GM18867 (cell line): ENCODE data around the gene NUDCD2.

Experiments used
- ATAC-seq: cut with Tn5 transposase; IDR thresholded peaks from one replicate; pipeline ENCODE4 v1.9.1; 2021; ENCODE audit warnings: mild to moderate bottlenecking, moderate library complexity; ENCODE audit not compliant: unreplicated experiment

Gene NUDCD2, protein sequence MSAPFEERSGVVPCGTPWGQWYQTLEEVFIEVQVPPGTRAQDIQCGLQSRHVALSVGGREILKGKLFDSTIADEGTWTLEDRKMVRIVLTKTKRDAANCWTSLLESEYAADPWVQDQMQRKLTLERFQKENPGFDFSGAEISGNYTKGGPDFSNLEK

DNA sequence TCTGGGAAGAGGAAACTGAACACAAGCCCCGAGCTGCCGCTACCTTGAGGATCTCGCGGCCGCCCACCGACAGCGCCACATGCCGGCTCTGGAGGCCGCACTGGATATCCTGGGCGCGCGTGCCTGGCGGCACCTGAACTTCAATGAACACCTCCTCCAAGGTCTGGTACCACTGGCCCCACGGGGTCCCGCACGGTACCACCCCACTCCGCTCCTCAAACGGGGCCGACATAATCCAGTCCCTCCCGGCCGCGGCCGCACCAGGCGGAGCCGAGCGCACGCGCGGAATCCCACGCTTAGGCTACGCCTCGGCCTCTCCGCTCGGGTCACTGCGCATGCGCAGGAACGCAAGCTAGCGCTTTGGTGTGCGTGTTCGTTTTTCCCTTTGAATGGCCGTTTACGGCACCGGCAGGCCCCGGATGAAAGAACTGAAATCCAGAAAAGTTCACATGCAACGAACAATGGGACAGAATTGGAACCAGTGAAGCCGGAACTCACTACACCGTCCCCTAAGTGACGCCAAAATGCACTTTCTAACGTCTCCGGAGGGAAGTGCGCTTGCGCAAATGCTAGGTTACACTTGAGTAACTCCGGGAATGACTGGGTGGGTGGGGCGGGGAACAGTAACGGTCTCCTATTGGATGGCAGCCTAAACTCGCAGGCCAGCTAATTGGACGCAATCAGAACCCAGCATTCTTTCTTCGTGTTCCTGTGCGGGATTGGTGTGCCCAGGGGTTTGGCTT is at the start of gene NUDCD2:
TSS of gene NUDCD2 (minus strand) at position 284 of the 743 bp plus-strand sequence. CDS start at position 232, 52 bp downstream.
- ATAC-seq = peak; percentile 79

DNA sequence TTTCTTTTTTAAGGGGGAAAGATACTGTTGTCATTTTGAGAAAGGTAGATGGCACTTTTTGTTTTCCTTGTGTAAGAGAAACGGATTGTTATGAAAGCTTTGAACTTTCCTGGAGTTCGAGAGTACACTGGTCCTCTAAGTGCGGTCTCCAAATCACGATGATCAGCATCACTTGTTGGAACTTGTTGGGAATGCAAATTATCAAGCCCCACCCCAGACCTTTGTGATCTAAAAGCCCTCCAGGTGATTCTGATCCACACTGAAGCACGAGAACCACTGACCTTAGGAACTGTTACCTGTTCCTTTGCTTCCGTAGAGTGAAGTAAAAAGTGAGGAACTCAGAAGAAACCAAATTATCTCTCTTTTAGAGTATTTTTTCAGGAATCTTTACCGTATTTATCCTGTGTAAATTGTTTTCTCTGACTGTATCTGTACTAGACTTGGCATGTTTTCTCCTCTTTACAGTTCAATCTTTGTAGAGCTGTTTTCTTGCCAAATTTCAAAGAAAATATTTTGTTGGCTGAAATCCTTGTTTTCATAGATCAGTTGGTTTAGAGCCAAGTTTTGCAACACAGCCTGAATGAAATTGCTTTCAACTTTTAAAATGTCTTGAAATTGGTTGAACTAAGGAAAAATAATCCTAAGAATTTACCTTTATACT is 49.5 kb upstream of the NUDCD2 start:
- no peak for ATAC-seq

DNA sequence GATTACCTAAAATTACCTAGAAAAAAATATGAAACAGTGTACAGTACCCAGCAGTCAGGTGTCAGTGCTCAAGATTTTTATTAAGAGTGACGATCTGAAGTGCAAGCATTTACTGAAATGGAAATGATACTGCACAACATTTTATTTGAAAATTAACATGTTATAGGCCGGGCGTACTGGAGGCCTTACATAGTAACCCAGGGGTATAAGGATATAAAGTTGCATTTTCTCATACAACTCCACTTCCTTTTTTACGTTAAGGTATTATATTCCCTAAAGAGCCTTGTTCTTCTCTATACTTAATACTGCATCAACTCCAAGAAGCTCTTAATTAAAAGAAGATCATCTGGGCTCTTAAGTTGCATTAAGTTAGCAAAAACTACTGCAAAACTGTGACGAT is 48.9 kb upstream of the NUDCD2 start:
- ATAC-seq = no peak

DNA sequence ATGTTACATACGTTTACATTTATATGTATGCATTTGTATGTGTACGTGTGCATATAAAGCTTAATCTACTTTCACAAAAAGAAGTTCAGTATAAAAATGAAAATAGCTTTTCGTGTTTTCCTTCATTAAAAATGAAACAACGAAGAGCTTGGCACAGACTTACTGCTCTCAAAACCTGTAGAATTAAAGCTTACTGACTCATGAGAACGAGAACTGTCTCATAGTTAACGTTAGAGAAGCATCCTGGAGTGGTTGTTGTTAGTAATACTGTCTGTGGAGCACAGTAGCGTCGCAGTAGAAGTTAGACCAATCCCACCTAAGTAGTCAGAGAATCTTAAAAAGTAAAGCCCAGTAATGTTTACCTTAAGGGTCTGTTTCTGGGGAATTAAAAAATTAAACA is 46.8 kb upstream of the NUDCD2 start:
- no peak for ATAC-seq

DNA sequence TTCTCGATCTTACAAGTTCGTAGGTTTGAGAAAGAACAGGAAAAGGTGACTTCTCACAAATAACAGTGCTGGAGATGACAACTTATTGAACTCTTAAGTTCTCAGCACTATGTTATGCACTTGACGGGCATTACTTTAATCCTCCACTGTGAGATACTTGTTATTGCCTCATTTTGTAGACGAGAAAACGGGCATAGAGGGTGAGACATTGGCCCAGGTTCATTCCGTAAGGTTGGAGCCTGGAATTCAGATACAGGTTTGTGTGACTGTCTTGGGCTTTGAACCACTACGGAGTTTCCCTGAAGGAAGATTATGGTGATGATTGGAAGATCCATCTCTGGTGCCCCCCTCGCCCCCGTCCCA is 46.2 kb upstream of the NUDCD2 start:
- peak; percentile 17 for ATAC-seq

DNA sequence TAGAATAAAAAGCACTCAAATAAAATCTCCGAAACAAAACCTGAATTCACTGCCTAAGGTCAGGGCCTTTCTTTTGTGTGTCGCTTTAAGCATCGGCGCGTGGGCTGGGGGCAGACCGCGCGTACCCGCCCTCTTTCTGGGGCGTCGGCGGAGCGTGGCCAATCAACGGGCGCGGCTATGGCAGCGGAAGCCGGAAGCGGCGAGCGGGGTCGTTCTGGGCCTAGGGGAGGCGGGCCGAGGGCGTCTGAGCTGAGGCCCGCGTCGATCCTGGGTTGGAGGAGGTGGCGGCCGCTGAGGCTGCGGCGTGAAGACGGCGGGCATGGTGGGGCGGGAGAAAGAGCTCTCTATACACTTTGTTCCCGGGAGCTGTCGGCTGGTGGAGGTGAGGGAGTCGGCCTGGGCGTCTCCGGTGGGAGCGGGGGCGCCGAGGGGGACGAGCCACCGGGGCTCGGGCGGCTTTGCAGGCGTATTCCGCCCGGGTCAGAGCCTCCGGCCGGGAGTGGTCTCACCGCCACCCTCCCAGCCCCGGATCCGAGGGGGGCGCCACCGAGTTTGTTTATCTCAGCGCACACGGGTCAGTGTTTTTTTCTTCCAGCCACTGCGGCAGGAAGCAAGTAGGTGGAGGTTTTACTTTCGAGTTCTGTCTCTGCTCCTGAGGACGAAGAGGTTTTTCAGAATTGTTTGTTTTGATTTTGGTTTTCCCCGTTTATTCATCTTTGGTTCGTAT is 45.6 kb upstream of the NUDCD2 start, which contains the start of gene MAT2B:
TSS of gene MAT2B (plus strand) at position 252 of the 727 bp plus-strand sequence. CDS start at position 320, 68 bp downstream.
- peak; percentile 88 for ATAC-seq

DNA sequence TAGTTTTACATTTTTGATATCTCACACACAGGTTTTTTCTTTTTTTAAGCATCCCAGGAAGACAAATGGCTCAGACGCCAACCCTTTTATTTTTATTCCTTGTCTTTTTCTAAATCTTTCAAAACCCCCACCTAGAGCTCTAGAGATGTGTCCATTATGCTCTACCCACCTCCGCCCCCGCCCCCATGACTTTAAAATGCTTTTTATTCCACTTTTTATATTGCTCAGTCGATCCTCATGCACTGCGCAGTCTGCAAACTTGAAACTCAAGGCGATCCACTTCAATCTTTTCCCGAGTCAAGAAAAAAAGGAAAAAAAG is 45.1 kb upstream of the NUDCD2 start:
- ATAC-seq = peak; percentile 1

DNA sequence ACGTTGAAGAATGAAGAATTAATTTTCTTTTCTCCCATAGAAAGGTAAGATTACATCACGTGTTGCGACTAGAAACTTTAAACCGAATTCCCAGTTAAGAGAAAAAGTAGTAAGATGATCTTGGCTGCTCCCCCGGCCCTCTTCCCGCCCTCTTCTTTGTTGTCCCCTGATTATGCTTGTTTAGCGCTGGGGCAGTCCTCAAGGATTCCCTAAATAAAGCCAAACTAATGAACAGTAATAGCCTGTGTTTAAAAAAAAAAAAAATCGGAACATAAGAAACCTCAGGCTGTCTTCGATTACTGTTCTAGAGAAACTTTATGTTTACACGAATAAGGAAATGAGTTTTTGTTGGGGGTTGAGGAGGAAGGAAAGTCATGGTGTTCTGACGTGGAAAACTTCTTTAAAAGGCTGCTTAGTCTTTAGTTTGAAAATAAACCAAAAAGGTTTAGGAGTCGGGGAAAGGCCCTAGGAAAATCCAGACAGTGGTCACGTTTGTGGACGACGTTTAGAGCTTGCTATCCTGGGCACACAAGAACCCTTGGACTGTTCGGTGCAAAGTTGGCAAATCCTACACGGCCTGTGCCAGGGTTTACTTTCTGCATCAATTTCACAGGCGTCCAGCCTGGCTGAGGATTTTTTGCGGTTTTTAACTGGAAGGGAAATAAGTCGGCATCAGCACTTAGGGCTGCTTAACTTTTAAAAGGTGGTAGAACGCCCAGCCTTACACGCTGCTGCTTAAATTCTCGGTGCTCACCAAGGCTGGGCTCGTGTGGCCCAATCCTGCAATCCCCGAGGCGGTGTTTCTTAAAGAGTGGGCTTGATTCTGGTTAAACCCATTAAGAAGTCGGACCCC is 44.4 kb upstream of the NUDCD2 start:
- ATAC-seq = no peak

DNA sequence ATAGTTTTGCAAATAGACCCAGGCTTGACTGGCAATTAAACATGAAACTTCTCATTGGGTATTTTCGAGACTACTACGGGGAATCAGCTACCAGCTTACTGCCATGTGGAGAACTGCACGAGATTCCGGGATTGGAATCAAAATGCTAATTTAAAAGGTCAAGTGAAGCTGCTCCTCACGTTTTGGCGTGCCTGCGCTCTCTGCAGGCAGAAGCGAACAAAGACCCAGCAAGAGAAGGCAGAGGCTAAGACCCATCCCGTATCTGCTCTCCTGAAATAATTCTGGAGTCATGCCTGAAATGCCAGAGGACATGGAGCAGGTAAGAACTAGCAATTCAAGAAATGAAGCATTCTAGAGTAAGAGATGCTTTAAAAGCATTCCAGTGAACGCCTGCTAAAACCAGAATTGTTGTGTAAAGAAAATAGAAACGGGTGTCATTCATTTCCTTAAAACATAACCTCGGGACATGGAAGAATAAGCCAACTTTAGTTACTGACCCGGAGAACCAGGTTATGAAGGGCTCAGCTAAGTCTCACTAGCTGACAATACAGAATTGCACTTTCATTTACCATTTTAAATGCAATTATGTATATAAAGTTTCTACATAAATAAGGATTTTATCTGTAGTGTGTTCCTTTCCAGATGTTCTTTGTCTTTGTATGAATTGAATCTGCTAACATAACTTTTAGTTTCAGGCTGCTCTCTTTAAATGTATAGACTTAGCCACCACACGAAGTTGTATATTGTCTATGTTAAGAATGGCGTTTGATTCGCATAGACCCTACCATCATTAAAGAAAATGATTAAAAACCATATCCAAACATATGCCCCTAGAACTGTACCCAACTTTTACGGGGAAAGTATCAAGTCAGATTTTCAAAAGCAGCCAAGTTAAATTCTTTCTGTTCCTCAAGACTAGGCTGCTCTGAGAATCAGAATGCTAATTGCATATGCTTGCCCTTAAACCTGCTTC is 43.5 kb upstream of the NUDCD2 start:
- ATAC-seq = no peak

DNA sequence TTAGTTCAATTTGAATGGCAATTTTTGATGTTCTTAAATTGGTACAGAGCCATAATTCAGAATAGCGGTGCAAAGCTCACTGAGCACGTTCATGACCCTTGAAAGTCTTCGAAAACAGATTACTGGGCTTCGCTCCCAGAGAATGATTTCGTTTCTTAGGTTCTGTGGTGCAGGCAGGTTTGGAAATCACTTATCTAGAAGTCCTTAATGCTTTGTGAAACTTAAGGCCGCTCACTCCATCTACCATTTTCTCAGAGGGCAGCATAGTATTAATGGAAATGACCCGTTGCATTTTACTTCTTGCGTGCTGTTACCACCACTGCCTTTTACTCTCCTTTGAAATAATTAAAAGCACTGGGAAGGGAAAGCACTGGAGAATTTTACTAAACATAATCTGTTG is 42.6 kb upstream of the NUDCD2 start:
- no peak for ATAC-seq

DNA sequence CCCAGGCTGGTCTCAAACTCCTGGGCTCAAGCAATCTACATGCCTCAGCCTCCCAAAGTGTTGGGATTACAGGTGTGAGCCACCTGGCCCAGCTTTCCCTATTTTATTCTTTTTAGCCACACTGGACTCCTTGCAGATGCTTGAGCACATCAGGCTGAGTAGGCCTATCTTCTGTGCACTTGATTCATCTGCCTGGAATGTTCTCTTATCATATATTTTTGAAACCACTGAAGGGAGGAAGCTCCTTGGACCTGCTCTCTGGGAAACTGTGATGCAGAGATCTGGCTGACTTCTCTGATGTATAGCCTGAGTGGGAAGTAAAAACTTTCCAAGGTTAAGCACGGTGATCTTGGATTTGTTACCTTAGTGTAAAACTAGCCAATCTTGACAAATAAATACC is 39.0 kb upstream of the NUDCD2 start:
- no peak for ATAC-seq

DNA sequence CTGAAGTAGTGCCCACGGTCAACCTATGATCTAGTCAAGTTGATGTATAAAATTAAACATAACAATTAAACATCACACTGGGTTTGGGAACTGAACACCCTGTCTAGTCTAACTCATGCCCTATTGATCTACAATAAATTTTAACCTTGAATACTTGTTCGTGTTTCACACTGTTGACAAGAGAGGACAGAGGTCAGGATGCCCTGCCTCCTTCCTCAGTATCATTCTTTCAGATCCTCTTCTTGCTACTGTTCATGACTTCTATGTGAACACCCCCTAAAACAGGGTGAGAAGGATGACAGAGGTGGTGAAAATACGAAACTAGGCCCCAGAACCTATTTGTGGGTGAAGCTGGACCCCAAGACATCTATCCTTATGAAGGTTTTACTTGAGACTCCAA is 37.4 kb upstream of the NUDCD2 start:
- no peak for ATAC-seq

DNA sequence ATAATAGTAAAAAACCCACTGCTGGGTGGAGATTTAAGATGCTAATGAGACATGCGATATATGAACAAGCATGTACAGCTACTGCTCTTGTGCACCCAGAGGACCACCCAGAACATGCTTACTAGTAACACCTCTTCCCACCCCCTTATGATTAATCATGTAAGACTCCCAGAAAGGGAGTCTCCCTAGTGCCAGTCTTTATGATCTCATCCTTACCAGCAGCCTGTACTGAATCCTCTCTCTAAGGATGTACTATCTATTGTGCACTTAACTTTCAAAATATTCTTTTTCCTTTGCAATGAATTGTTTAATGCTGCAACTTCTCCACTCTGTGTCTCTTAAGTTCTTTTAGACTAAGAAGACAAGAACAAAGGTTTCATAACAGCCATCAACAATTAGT is 36.4 kb upstream of the NUDCD2 start:
- ATAC-seq = no peak

DNA sequence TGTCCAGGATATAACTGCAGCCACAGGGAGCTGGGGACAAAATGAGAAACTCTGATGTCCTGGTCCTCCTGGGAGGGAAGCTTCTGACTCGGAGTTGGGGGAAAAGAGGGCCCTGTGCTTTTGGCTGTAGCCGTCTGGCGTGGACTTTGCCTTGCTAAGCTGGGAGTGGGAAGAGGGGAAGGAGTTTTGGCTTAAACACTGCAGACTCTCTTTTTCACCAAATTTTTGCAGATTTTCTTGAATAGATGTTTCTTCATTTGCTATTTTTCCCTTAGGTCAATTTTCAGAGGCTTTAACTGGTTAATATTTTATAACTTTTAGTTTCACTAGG is 29.8 kb upstream of the NUDCD2 start:
- no peak for ATAC-seq

DNA sequence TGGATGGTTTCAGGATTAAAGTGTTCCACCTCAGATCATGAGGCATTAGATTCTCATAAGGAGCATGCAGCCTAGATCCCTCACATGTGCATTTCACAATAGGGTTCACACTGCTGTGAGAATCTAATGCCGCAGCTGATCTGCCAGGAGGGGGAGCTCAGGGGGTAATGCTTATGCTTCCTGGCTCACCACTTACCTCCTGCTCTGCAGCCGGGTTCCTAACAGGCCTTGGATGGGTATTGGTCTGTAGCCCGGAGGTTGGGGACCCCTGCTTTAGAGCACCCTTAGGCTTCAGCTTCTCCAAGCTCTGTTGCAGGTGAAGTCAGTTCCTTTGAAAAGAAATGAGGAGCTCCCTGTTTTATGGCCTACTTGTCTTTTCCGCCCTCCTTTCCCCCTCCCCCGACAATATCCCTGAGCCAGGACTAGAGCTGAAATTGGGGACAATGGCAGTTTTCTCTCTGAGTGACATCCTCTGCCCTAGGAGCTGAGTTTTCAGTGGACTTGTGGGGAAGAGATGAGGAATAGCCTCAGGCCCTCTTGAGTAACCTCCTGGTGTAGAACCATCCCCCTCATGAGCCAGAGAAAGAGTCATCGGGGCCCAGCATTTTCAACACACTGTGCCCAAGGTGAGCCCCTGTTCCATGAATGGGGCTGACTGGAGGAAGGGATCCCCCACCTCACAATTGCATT is 29.3 kb upstream of the NUDCD2 start:
- ATAC-seq = peak; percentile 44

DNA sequence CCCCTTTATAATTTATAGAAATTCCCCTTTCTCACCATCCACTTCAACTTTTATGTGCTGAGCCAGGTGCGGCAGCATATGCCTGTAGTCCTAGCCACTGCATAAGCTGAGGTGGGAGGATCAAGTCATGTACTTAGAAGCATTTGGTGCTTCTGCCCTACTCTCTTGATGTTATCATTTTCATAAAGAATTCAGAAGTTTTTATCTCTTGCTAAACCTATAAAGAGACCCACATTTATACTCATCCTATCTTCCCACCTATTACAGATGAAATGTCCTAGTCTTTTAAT is 19.0 kb upstream of the NUDCD2 start:
- no peak for ATAC-seq

DNA sequence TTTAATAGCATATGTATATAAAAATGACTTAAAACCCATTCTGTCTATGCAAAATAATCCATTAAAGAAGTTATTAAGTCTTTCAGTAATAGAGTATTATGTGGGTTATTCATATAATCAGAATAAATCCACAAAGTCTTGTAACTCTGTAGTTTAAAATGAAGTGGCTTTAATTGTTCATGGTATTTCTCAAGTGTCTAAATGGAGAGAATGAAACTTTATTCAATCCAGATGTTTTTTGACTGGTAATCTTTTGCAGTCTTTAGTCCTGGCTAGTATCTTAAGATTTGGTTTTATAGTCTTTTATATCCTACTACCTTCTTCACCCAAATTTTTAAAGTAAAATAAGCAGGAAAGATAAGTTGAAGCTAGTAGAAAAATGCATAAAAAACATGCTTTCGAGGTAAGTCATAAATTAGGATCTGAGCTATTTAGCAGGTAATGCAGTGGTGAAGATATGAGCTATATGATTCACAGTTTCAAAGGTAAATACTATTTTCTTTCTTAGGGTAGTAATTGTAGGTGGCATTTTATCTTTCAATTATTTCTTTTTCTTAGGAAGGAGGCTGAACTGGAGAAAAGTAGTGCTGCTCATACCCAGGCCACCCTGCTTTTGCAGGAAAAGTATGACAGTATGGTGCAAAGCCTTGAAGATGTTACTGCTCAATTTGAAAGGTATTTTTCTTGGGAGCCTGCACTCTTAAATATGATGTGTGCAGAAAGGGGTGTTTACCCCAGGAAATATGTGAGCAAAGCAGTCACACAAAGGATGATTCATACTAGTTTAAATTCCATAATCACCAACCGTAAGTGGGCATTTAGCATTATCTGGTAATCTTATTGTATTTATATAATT is 18.5 kb upstream of the NUDCD2 start:
- ATAC-seq = no peak

DNA sequence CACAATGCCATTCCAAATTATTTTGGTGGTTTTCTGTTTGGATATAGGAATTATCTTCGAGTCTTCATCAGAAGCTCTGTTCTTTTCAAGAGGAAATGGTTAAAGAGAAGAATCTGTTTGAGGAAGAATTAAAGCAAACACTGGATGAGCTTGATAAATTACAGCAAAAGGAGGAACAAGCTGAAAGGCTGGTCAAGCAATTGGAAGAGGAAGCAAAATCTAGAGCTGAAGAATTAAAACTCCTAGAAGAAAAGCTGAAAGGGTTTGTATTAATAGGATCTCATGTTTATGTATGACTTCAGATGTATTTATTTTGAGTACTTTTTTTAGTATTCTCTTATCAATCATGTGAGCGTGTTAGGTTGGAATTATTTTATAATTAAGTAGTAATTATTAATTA is 15.5 kb upstream of the NUDCD2 start:
- no peak for ATAC-seq
